Mucosa of descending colon (tissue), 3 donors: Measurements from ENCODE around the gene RANBP17. TPM values are rescaled to one million over a fixed set of nuclear protein-coding genes. Genes with fewer than 3 reads are reported as not detected.
"Not testable (repeated sequence)": the region's sequence is repeated elsewhere in the genome, so short reads cannot be mapped to it uniquely, and the experiment has no call there.

Experiments used
- ATAC-seq: fragments of 200-7000 bp; cut with Tn5 transposase; one replicate; pipeline ENCODE4 v1.9.1; 2020; ENCODE audit warnings: mild to moderate bottlenecking, moderate library complexity
- DNase-seq, 3 donors: peaks; one replicate each; pipeline ENCODE4 v3.0.0-alpha.2; 2020
- H3K36me3 ChIP-seq: fragments of 200-600 bp; one replicate; pipeline ENCODE4 v1.8.0; 2021; ENCODE audit warnings: low read depth, mild to moderate bottlenecking
- H3K4me1 ChIP-seq: fragments of 200-600 bp; one replicate; pipeline ENCODE4 v1.8.0; 2021; ENCODE audit warnings: low read depth, mild to moderate bottlenecking
- H3K4me3 ChIP-seq: fragments of 200-600 bp; one replicate; pipeline ENCODE4 v1.8.0; 2021; ENCODE audit warnings: mild to moderate bottlenecking
- H3K9me3 ChIP-seq: fragments of 200-600 bp; one replicate; pipeline ENCODE4 v1.8.0; 2021; ENCODE audit warnings: mild to moderate bottlenecking
- intact Hi-C, 2 donors: fragments of 100-400 bp; cut with DNase I in 1 of 2; cut with micrococcal nuclease in 1 of 2; formaldehyde crosslinking; loops; one replicate each; pipeline versions ENCODE4 v1.11.0 to v1.11.1; 2022; cut with DNase I, micrococcal nuclease
- total RNA-seq, 3 donors: library from RNA; stranded (reverse); fragmentation: NEBNext Ultra II Directional in 2 of 3; extraction: Animal tissue kit (Norgen Biotek cat#: 25700) in 2 of 3; gene quantifications; one replicate each; pipeline versions ENCODE4 v1.2.1 to v1.2.4, GENCODE V29; 2021 to 2023
- TF ChIP-seq, protein P1 (sequence below): fragments of 200-600 bp; IDR thresholded peaks from one replicate; pipeline ENCODE4 v1.8.0; 2022; ENCODE audit warnings: antibody characterized with exemption, mild to moderate bottlenecking
- donor health status: DM: no; HTN: no; CAD: no; lungs with moderate emphysema.
- donor health status: DM: no; HTN: no; CAD: no.
- donor health status: DM: no; HTN: yes; CAD: no.

RANBP17 gene
- total RNA-seq, 3 donors from 2014 or later = 11.7 to 19.7 (median 13.4) TPM

DNA sequence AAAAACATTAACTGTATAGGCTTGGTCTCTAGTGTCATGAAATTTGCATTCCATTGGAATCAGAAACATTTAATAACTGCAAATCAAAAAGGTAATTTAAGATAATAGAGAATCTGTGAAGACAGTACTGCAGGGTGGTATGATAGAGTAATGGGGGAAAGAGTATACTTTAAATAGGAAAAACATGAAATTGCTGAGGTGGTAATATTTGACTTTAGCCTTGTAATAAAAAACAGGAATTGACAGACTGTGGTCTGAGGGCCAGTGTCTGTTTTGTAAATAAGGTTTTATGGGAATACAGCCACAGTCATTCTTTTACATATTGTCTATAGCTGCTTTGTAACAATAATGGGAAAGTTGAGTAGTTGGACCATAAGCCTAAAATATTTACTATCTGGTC is 162.3 kb downstream of the RANBP17 start:
- H3K36me3 ChIP-seq = no peaks in the 10 kb centered on the region
- no peak for DNase-seq
- intact Hi-C loops = no loop called here
- no peak overlapping the region for H3K4me3 ChIP-seq
- peaks cover 19% of the 10 kb centered on the region for H3K9me3 ChIP-seq
- TF ChIP-seq, protein P1, sequence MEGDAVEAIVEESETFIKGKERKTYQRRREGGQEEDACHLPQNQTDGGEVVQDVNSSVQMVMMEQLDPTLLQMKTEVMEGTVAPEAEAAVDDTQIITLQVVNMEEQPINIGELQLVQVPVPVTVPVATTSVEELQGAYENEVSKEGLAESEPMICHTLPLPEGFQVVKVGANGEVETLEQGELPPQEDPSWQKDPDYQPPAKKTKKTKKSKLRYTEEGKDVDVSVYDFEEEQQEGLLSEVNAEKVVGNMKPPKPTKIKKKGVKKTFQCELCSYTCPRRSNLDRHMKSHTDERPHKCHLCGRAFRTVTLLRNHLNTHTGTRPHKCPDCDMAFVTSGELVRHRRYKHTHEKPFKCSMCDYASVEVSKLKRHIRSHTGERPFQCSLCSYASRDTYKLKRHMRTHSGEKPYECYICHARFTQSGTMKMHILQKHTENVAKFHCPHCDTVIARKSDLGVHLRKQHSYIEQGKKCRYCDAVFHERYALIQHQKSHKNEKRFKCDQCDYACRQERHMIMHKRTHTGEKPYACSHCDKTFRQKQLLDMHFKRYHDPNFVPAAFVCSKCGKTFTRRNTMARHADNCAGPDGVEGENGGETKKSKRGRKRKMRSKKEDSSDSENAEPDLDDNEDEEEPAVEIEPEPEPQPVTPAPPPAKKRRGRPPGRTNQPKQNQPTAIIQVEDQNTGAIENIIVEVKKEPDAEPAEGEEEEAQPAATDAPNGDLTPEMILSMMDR = no peak
- H3K4me1 ChIP-seq = no peaks in the 10 kb centered on the region
- no peak for ATAC-seq

GRCh38 chr5:171029401-171029800 is 167.6 kb downstream of the RANBP17 start:
- no peak for ATAC-seq
- TF ChIP-seq, protein P1 = no peak
- H3K4me1 ChIP-seq = no peaks in the 10 kb centered on the region
- no peak for DNase-seq
- intact Hi-C loops = no loop called here
- no peak overlapping the region for H3K4me3 ChIP-seq
- H3K9me3 ChIP-seq = no peaks in the 10 kb centered on the region
- H3K36me3 ChIP-seq = no peaks in the 10 kb centered on the region

DNA sequence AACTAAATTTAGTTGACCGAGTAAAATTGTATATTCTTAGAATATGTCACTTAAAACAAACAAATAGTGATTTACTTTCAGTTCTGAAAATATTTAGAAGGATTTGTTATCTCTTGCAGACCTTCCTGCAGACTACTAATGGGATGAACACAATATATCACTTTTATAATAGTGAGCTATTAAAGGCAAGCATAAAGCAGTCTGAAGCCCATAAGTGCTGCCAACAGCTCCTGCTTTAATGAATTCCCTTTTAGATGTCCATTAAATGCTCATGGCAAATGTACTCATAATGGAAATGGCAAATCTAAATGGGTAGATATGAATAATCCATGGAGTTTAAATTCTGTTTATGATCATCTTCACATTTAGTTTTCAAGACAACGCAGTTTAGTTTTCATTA is 170.2 kb downstream of the RANBP17 start:
- Histone ChIP-seq H3K4me3 (no peak overlapping the region), H3K9me3 (no peaks in the 10 kb centered on the region), H3K36me3 (no peaks in the 10 kb centered on the region), H3K4me1 (no peaks in the 10 kb centered on the region)
- TF ChIP-seq, protein P1 = no peak
- no peak for DNase-seq
- ATAC-seq = no peak
- intact Hi-C loops = no loop called here

DNA sequence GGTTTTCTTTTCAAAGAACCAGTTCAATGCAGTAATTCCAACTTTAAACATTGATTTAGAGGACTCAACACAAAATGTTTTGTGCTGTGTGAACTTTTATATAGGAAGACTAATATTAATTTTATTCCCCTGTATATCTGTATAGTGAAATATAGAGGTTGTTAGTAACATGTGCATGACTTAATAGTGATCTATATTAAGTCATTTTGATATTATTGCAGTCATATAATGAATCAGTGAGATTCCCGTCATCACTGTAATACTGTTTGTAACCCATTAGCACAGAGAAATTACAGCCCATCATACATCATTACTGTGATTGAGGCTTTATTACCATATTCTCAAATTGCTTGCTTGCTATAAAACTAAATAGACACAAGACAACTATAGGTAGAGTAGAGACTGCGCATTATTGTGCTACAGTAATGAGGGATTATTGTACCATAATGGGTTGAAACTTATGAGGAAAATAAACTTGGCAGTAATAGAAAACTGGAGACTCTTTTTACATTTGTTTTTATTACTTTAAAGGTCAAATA is 170.7 kb downstream of the RANBP17 start:
- intact Hi-C loops = no loop called here
- TF ChIP-seq, protein P1 = no peak
- Histone ChIP-seq H3K4me3 (no peak overlapping the region), H3K4me1 (no peaks in the 10 kb centered on the region), H3K36me3 (no peaks in the 10 kb centered on the region), H3K9me3 (no peaks in the 10 kb centered on the region)
- ATAC-seq (no peak), DNase-seq (no peak)

GRCh38 chr5:171041893-171042292 is 180.1 kb downstream of the RANBP17 start:
- H3K9me3 ChIP-seq, ATAC-seq, intact Hi-C loops, H3K4me1 ChIP-seq, DNase-seq, H3K4me3 ChIP-seq, H3K36me3 ChIP-seq: not testable (repeated sequence)

DNA sequence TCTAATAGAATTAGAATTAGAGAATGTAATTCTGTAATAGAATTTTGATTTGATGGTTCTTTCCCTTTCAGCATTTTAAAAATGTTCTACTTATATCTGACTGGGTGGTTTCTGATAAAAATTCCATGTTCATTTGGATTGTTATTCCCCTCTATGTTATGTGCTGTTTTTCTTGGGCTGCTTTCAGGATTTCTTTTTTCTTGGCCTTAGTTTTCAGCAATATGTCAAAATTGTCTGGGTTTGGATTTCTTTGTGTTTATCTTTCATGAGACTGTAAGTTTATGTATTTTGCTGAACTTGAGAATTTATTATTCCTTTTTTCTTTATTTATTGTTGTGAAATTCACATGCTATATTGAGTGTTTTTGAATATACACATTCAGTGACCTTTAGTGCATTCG is 189.1 kb downstream of the RANBP17 start:
- no peak for DNase-seq
- peaks cover 7% of the 10 kb centered on the region for H3K9me3 ChIP-seq

More for the DNA sequence above, 189.1 kb downstream of the RANBP17 start:
- H3K4me3 ChIP-seq = no peak overlapping the region
- TF ChIP-seq, protein P1 = no peak
- intact Hi-C loops = no loop called here
- no peaks in the 10 kb centered on the region for H3K36me3 ChIP-seq
- ATAC-seq = no peak
- no peaks in the 10 kb centered on the region for H3K4me1 ChIP-seq
